Gastroesophageal sphincter (tissue), 3 donors: ENCODE data around the gene C3orf52.

Source experiments
- EP300 ChIP-seq: sonication (generic); formaldehyde crosslinking; IDR thresholded peaks from one replicate; pipeline ENCODE4 v1.6.1; 2017; ENCODE audit warnings: antibody characterized with exemption, mild to moderate bottlenecking
- POLR2A ChIP-seq, 2 donors: fragments of 450-650 bp; IDR thresholded peaks; one replicate each; pipeline ENCODE4 v1.6.1; 2017; ENCODE audit warnings: antibody characterized with exemption in 2 of 2, mild to moderate bottlenecking in 2 of 2, moderate library complexity in 1 of 2
- TF ChIP-seq, protein P1 (sequence below), 4 experiments: fragments of 200-600 bp in 2 of 4; fragments of 450-650 bp in 2 of 4; sonication (generic) in 1 of 4; IDR thresholded peaks; one replicate each; pipeline ENCODE4 v1.5.1; 2017 to 2019; ENCODE audit warnings: antibody characterized with exemption in 4 of 4, mild to moderate bottlenecking in 2 of 4, moderate library complexity in 2 of 4

GRCh38 chr3:112115806-112116383, 29.7 kb downstream of the C3orf52 start:
- TF ChIP-seq, protein P1, sequence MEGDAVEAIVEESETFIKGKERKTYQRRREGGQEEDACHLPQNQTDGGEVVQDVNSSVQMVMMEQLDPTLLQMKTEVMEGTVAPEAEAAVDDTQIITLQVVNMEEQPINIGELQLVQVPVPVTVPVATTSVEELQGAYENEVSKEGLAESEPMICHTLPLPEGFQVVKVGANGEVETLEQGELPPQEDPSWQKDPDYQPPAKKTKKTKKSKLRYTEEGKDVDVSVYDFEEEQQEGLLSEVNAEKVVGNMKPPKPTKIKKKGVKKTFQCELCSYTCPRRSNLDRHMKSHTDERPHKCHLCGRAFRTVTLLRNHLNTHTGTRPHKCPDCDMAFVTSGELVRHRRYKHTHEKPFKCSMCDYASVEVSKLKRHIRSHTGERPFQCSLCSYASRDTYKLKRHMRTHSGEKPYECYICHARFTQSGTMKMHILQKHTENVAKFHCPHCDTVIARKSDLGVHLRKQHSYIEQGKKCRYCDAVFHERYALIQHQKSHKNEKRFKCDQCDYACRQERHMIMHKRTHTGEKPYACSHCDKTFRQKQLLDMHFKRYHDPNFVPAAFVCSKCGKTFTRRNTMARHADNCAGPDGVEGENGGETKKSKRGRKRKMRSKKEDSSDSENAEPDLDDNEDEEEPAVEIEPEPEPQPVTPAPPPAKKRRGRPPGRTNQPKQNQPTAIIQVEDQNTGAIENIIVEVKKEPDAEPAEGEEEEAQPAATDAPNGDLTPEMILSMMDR (IDR thresholded peaks at IDR 0.05): no peak
- no peak for TF ChIP-seq POLR2A (IDR thresholded peaks at IDR 0.05)
- no peak for TF ChIP-seq EP300
